NCI-H2107 (cell line): ENCODE measurements around the gene ENTPD6.

Experiments used
- DNase-seq: peaks from one replicate; lab custom pipeline; 2025; lab: John Stamatoyannopoulos, UW

The ENTPD6 gene

GRCh38 chr20:25242231-25242630 is 46.7 kb downstream of the ENTPD6 start:
- no peak for DNase-seq

- DNase-seq = no peak
Observed at GRCh38 chr20:25243416-25243979, 48.0 kb downstream of the ENTPD6 start.

GRCh38 chr20:25244976-25245375 is 49.5 kb downstream of the ENTPD6 start:
- no peak for DNase-seq

GRCh38 chr20:25245461-25245860 is 49.9 kb downstream of the ENTPD6 start:
- DNase-seq = no peak

GRCh38 chr20:25246182-25246999 is 50.9 kb downstream of the ENTPD6 start:
- DNase-seq = no peak

GRCh38 chr20:25247000-25247517 is 51.5 kb downstream of the ENTPD6 start:
- DNase-seq = no peak

- DNase-seq = no peak
Observed at GRCh38 chr20:25247518-25247955, 52.0 kb downstream of the ENTPD6 start.

GRCh38 chr20:25247956-25248785 is 52.7 kb downstream of the ENTPD6 start, which contains the start of gene PYGB:
Gene PYGB, plus strand, starts transcription at chr20:25248085. Its CDS starts 94 bp downstream, at chr20:25248179.
- no peak for DNase-seq

GRCh38 chr20:25248786-25249172 is 53.3 kb downstream of the ENTPD6 start:
- DNase-seq = no peak

GRCh38 chr20:25249198-25249931 is 53.9 kb downstream of the ENTPD6 start:
- no peak for DNase-seq

GRCh38 chr20:25250508-25250907 is 55.0 kb downstream of the ENTPD6 start:
- no peak for DNase-seq

GRCh38 chr20:25251019-25251418 is 55.5 kb downstream of the ENTPD6 start:
- DNase-seq = no peak

GRCh38 chr20:25251558-25251957 is 56.0 kb downstream of the ENTPD6 start:
- no peak for DNase-seq

- no peak for DNase-seq
Observed at GRCh38 chr20:25252230-25252651, 56.7 kb downstream of the ENTPD6 start.

GRCh38 chr20:25252686-25253421 is 57.3 kb downstream of the ENTPD6 start:
- DNase-seq = no peak

GRCh38 chr20:25253606-25254275 is 58.2 kb downstream of the ENTPD6 start:
- no peak for DNase-seq

GRCh38 chr20:25254571-25254970 is 59.1 kb downstream of the ENTPD6 start:
- DNase-seq = no peak

- DNase-seq = no peak
Observed at GRCh38 chr20:25254986-25255680, 59.6 kb downstream of the ENTPD6 start.

- DNase-seq = no peak
Observed at GRCh38 chr20:25256226-25256859, 60.8 kb downstream of the ENTPD6 start.
